Fibroblast of mammary gland (primary cell): ENCODE measurements around the gene ATP5F1D.

Experiments used
- DNase-seq: peaks from one replicate; pipeline ENCODE4 v3.0.0-alpha.2; 2010; ENCODE audit warnings: low read depth
- H3K4me3 ChIP-seq: 2 replicates; pipeline ENCODE4 v1.5.1; 2011; ENCODE audit warnings: low read depth, mild to moderate bottlenecking, low read length, moderate library complexity; ENCODE audit not compliant: control insufficient read depth
- CTCF ChIP-seq: conservative IDR thresholded peaks from 2 replicates; pipeline ENCODE4 v1.5.1; 2011; ENCODE audit warnings: low read depth, low read length, inconsistent platforms; ENCODE audit not compliant: control insufficient read depth, insufficient read depth

The ATP5F1D gene

GRCh38 chr19:1264801-1265614, 23.5 kb downstream of the ATP5F1D start:
- no peak overlapping the region for H3K4me3 ChIP-seq

DNA sequence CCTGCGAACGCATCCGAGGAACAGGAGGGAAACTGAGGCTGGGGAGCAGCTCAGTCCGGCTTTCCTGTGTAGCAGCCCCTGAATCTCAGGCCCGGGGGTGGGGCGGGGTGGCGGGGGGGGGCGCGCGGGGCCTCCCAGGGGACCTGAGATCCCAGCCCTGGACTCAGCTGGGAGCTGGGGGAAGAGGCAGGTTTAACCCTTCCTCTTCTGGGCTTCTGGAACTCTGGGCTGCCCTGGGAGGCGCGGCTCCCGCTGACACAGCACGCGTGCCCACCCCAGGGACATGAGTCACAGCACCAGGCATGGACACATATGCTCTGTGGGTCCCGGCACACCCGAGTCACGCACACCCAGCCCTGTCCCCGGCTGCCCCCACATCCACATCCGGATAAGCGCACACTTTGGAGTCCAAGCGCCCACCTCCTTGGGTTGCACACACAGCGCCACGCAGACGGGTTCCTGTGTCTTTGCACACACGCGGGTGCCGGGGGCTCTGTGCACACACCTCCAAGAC, 24.1 kb downstream of the ATP5F1D start:
- peak overlapping the region; percentile 27 for H3K4me3 ChIP-seq
- TF ChIP-seq CTCF: no peak
- DNase-seq: peak; percentile 93

More at GRCh38 chr19:1264801-1265614, 23.5 kb downstream of the ATP5F1D start:
- TF ChIP-seq CTCF: no peak
- DNase-seq: peak; percentile 94

- peak overlapping the region; percentile 31 for H3K4me3 ChIP-seq
- peak; percentile 87 for DNase-seq
- TF ChIP-seq CTCF: no peak
Measured at GRCh38 chr19:1266129-1266915, 24.8 kb downstream of the ATP5F1D start.

GRCh38 chr19:1266916-1267476, 25.4 kb downstream of the ATP5F1D start:
- H3K4me3 ChIP-seq: peak overlapping the region; percentile 37
- no peak for DNase-seq
- TF ChIP-seq CTCF: peak; percentile 48

- H3K4me3 ChIP-seq: peak overlapping the region; percentile 37
- peak; percentile 53 for DNase-seq
- no peak for TF ChIP-seq CTCF
Measured at GRCh38 chr19:1267477-1268225, 26.1 kb downstream of the ATP5F1D start.
